Astrocyte of the spinal cord (primary cell): ENCODE data around the gene ATP2B2.

ENCODE experiments used
- DNase-seq: peaks from one replicate; pipeline ENCODE4 v3.0.0; 2011; ENCODE audit warnings: low read depth, low spot score
- H3K4me3 ChIP-seq: 2 replicates; pipeline ENCODE4 v1.5.1; 2011; ENCODE audit warnings: low read depth, mild to moderate bottlenecking, low read length, moderate library complexity
- in situ Hi-C: cut with HindIII; loops from 2 replicates; pipeline ENCODE4 v1.10.0; 2017; ENCODE audit warnings: low sequenced_read_pairs
- TF ChIP-seq, protein P1 (sequence below): IDR thresholded peaks from 2 replicates; pipeline ENCODE4 v1.5.1; 2012; ENCODE audit warnings: low read depth, mild to moderate bottlenecking, low read length, inconsistent platforms

Gene ATP2B2

DNA sequence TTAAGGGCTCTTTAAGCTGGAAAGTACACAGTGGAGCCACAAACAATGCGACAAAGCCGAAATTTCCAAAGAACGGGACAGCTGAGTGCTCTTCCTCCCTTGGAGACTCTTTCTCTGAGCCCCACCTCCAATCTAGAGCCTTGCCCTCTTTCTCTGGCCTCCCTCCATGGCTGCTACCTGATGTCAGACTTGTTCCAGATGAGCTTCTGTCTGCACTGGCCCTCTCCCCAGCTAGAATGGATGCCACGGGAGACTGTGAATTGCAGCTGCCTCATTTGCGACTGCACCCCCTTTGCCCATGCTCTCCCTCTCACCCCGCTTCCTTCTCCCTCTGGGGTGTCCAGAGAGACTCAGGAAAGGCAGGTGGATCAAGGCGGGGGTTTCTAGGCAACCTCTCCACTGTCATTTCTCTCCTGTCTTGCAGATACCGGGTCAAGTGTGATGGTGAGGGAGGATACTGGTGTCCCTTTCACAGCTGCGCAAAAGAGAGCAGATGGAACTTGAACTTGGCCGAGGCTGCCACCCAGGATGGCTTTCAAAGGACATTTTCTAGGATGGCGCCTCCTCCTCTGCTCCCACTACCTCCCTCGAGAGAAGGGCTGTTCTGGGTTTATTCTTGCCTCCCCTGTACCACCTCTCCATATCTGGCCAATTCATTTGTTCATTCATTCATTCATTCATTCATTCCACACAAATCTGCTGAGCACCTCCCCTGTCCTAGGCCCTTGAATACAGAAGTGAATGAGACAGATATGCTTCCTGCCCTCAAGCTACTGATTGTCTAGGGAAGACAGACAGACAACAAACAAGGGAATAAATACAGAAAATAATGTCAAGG is 12.8 kb downstream of the ATP2B2 start:
- no peak for DNase-seq
- TF ChIP-seq, protein P1, sequence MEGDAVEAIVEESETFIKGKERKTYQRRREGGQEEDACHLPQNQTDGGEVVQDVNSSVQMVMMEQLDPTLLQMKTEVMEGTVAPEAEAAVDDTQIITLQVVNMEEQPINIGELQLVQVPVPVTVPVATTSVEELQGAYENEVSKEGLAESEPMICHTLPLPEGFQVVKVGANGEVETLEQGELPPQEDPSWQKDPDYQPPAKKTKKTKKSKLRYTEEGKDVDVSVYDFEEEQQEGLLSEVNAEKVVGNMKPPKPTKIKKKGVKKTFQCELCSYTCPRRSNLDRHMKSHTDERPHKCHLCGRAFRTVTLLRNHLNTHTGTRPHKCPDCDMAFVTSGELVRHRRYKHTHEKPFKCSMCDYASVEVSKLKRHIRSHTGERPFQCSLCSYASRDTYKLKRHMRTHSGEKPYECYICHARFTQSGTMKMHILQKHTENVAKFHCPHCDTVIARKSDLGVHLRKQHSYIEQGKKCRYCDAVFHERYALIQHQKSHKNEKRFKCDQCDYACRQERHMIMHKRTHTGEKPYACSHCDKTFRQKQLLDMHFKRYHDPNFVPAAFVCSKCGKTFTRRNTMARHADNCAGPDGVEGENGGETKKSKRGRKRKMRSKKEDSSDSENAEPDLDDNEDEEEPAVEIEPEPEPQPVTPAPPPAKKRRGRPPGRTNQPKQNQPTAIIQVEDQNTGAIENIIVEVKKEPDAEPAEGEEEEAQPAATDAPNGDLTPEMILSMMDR: no peak
- H3K4me3 ChIP-seq: no peak overlapping the region
- in situ Hi-C loops: no loop called here

DNA sequence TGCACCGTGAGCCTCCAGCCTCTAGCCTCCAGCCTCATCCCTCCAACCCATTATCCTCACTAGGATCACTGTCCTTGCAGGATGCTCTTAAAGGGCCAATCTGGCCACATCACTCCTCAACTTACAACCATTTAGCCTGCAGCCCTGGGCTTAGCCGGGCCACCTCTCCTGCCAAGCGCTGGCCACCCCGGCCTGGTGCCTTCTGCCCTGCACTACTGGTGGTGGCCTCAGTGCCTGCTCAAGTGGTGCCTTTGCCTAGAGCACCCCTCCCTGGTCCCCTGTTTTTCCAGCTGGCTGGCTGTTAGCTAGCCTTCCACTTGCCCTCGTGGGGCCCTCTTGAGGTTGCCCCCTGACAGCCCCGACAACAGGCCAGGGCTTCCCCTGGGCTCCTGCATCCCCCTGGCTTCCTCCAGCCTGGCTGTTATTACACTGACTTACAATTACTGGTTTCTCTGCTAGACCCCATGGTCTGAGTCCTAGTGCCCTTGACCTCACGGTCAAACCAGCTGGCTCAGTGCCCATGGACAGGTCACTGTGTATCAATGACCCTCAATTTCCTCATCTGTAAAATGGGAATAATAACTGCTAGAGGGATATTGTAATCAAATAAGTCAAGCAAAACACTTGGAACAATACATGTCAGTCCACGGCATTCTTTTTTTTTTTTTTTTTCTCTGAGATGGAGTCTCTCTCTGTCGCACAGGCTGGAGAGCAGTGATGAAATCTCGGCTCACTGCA is 15.5 kb downstream of the ATP2B2 start:
- no peak for DNase-seq
- in situ Hi-C loops: no loop called here
- no peak overlapping the region for H3K4me3 ChIP-seq
- TF ChIP-seq, protein P1: no peak

DNA sequence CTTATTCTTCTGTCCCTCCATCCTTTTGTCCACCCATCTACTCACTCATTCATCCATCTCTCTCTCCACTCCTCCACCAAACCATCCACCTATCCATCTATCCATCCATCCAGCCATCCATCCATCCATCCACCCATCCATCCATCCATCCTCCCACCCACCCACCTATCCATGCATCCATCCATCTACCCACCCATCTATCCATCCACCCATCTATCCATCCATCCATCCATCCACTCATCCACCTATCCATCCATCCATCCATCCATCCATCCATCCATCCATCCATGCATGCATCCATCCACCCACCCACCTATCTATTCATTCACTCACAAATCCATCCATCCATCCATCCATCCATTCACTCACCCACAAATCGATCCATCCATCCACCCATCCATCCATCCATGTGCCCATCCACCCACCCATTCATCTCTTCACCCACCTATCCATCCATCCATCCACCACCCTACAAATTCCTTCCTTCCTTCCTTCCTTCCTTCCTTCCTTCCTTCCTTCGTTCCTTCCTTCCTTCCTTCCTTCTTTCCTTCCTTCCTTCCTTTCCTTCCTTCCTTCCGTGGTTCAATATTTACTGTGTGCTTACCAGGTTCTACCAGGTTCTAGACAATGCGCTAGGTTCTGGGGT is 17.3 kb downstream of the ATP2B2 start:
- no peak for DNase-seq
- TF ChIP-seq, protein P1: no peak
- H3K4me3 ChIP-seq: no peak overlapping the region
- in situ Hi-C loops: no loop called here

DNA sequence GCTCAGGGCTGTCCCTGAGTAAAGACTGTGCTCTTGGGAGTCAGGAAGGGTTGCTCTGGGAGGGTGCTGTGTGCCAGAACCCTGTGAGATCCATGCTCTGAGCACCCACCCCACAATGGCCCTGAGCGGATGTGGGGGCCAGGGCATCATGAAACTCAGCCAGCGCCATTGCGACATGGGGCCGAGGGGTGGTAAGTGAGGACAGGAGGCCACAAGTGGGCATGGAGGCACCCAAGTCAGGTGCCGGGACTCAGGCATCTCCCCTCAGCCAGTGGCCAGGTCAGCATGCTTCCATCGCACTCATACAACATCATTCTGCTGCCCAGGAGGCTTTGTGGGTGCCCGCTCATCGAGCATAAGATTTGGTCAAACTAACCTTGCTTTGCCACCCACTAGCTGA is 19.6 kb downstream of the ATP2B2 start:
- TF ChIP-seq, protein P1: no peak
- in situ Hi-C loops: no loop called here
- no peak for DNase-seq
- no peak overlapping the region for H3K4me3 ChIP-seq

DNA sequence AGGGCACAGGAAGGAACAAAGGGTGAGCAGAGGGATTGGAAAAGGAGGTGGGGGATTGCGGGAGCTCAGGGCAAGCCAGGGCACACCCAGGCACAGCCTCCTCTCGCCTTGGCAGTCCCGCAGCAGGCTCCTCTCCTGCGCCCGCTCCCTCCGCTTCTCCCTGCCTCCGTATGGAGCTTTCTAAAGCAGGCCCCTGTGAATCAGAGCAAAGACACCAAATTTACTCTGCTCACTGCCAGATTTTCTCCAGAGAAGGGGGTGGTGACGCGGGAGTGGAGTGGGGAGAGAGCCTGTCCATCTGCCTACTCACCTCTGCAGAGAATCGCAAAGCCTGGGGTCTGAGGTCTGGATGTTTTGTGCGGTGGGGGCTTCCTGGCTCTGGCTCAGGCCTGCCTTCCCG is 20.0 kb downstream of the ATP2B2 start:
- H3K4me3 ChIP-seq: no peak overlapping the region
- TF ChIP-seq, protein P1: no peak
- no peak for DNase-seq
- in situ Hi-C loops: no loop called here

GRCh38 chr3:10484709-10485108 is 20.7 kb downstream of the ATP2B2 start:
- no peak overlapping the region for H3K4me3 ChIP-seq
- TF ChIP-seq, protein P1: no peak
- DNase-seq: no peak
- in situ Hi-C loops: no loop called here
